ENCODE data around the gene TLCD2.

DNA sequence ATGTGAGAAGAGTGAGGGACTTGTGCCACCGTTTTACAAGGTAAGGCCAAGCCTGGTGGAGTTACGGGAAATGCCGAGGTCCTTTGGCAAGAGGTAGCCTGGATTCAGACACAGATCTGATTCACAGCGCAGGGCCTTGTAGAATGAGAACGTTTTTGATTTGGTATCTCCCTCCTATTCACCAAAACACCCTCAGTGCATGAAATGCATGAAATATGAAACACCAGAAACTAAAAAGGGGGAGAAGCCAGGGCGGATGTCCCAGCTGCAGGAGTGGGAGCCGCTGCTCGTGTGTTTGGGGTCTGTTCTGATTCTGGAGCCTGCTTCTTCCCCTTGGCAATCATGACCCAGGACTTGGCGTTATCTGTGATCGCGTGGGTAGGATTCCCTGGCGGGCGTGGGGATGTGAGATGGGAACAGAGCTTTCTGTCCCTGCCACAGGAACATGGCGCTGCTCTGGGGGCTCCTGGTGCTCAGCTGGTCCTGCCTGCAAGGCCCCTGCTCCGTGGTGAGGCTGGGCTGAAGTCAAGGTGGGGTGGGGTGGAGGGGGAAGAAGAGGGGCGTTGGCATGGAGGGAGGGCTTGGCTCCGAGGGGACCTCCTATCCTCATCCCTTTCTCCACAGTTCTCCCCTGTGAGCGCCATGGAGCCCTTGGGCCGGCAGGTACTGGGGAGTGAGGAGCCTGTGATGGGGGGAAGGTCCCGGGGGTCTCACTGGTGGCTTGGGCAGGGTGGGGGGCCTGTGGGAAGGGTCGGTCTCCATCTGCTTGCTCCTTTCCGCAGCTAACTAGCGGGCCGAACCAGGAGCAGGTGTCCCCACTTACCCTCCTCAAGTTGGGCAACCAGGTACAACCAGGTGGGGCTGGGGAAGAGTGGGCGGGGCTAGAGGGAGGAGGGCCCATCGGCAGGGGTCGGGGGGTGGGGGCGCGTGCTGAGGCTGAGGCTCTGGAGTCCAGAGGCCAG is 34.7 kb upstream of the TLCD2 start:
- TF ChIP-seq, protein P1, sequence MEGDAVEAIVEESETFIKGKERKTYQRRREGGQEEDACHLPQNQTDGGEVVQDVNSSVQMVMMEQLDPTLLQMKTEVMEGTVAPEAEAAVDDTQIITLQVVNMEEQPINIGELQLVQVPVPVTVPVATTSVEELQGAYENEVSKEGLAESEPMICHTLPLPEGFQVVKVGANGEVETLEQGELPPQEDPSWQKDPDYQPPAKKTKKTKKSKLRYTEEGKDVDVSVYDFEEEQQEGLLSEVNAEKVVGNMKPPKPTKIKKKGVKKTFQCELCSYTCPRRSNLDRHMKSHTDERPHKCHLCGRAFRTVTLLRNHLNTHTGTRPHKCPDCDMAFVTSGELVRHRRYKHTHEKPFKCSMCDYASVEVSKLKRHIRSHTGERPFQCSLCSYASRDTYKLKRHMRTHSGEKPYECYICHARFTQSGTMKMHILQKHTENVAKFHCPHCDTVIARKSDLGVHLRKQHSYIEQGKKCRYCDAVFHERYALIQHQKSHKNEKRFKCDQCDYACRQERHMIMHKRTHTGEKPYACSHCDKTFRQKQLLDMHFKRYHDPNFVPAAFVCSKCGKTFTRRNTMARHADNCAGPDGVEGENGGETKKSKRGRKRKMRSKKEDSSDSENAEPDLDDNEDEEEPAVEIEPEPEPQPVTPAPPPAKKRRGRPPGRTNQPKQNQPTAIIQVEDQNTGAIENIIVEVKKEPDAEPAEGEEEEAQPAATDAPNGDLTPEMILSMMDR (IDR thresholded peaks at IDR 0.05) = no peak
- TF ChIP-seq POLR2A (IDR thresholded peaks at IDR 0.05) = no peak
